Fibroblast of gingiva (primary cell): ENCODE results near the gene ATXN1L.
A peak's percentile ranks its signal among the peaks of the same experiment; 100 is the strongest.
"Not testable (repeated sequence)": the region's sequence is repeated elsewhere in the genome, so short reads cannot be mapped to it uniquely, and the experiment has no call there.

Source experiments
- DNase-seq: peaks from one replicate; pipeline ENCODE4 v3.0.0-alpha.2; 2011; ENCODE audit warnings: low read depth

ATXN1L gene

GRCh38 chr16:71894229-71894920, 48.6 kb downstream of the ATXN1L start:
- peak; percentile 66 for DNase-seq

- DNase-seq, result peak; percentile 100
Observed at GRCh38 chr16:71894921-71895678, 49.3 kb downstream of the ATXN1L start, which contains the start of gene IST1. Gene IST1 (plus strand): TSS chr16:71895531. CDS start chr16:71915641, 20,110 bp downstream.

GRCh38 chr16:71895679-71896365, 50.0 kb downstream of the ATXN1L start:
- DNase-seq, result peak; percentile 56

GRCh38 chr16:71896764-71897368, 51.1 kb downstream of the ATXN1L start:
- DNase-seq, result no peak

GRCh38 chr16:71899171-71899570, 53.4 kb downstream of the ATXN1L start:
- DNase-seq, result no peak

- DNase-seq, result no peak
Observed at GRCh38 chr16:71902656-71903365, 57.0 kb downstream of the ATXN1L start.

- DNase-seq, result no peak
Observed at GRCh38 chr16:71903608-71904007, 57.8 kb downstream of the ATXN1L start.

GRCh38 chr16:71904239-71904638, 58.5 kb downstream of the ATXN1L start:
- no peak for DNase-seq

GRCh38 chr16:71905765-71906164, 60.0 kb downstream of the ATXN1L start:
- not testable (repeated sequence) for DNase-seq
